HT-29 (cell line): ENCODE measurements around the gene CAGE1. TPM values are rescaled to one million over a fixed set of nuclear protein-coding genes. Genes with fewer than 3 reads are reported as not detected.

Source experiments
- DNase-seq: peaks from one replicate; pipeline ENCODE4 v3.0.0-alpha.2; 2015; ENCODE audit warnings: low spot score
- total RNA-seq: library from RNA; depleted of rRNA; stranded (reverse); fragments of >200 nt; shearing (Covaris generic); gene quantifications from 2 replicates; pipeline ENCODE4 v1.2.3, GENCODE V29; 2014; rRNA removed

Gene CAGE1
- total RNA-seq: 0.10 and 0.16 TPM in 2 replicates

GRCh38 chr6:7389451-7390225 is at the start of gene CAGE1, which contains the start of gene RIOK1:
TSS of gene CAGE1 (minus strand) at chr6:7389742. CDS start at chr6:7387173, 2,569 bp downstream.
TSS of gene RIOK1 (plus strand) at chr6:7389808. CDS start at chr6:7390003, 195 bp downstream.
- DNase-seq: peak; percentile 97

- no peak for DNase-seq
Observed at GRCh38 chr6:7439228-7439627, 49.7 kb upstream of the CAGE1 start.

GRCh38 chr6:7438011-7438410 is 48.5 kb upstream of the CAGE1 start:
- no peak for DNase-seq

- no peak for DNase-seq
Observed at GRCh38 chr6:7434672-7435071, 45.1 kb upstream of the CAGE1 start.

- DNase-seq: no peak
Observed at GRCh38 chr6:7433121-7433617, 43.6 kb upstream of the CAGE1 start.

GRCh38 chr6:7432391-7433120 is 43.0 kb upstream of the CAGE1 start:
- DNase-seq: no peak

- DNase-seq: no peak
Observed at GRCh38 chr6:7431674-7432390, 42.3 kb upstream of the CAGE1 start.

- DNase-seq: no peak
Observed at GRCh38 chr6:7431313-7431673, 41.8 kb upstream of the CAGE1 start.

- DNase-seq: no peak
Observed at GRCh38 chr6:7426447-7427169, 37.1 kb upstream of the CAGE1 start.

- DNase-seq: no peak
Observed at GRCh38 chr6:7425808-7426190, 36.3 kb upstream of the CAGE1 start.

- peak; percentile 71 for DNase-seq
Observed at GRCh38 chr6:7424967-7425807, 35.6 kb upstream of the CAGE1 start.

GRCh38 chr6:7424058-7424457 is 34.5 kb upstream of the CAGE1 start:
- DNase-seq: no peak

- no peak for DNase-seq
Observed at GRCh38 chr6:7421066-7421465, 31.5 kb upstream of the CAGE1 start.

GRCh38 chr6:7419065-7419464 is 29.5 kb upstream of the CAGE1 start:
- DNase-seq: no peak

- DNase-seq: no peak
Observed at GRCh38 chr6:7418238-7418905, 28.8 kb upstream of the CAGE1 start.

GRCh38 chr6:7417684-7418083 is 28.1 kb upstream of the CAGE1 start:
- DNase-seq: no peak

- DNase-seq: no peak
Observed at GRCh38 chr6:7414811-7415210, 25.3 kb upstream of the CAGE1 start.

- no peak for DNase-seq
Observed at GRCh38 chr6:7413151-7413823, 23.7 kb upstream of the CAGE1 start.

GRCh38 chr6:7411328-7411727 is 21.8 kb upstream of the CAGE1 start:
- DNase-seq: no peak
